ENCODE measurements around the gene MKNK1. TPM values are rescaled to one million over a fixed set of nuclear protein-coding genes. Genes with fewer than 3 reads are reported as not detected.
A peak's percentile ranks its signal among the peaks of the same experiment; 100 is the strongest.

Gene MKNK1
- total and polyA plus RNA-seq, 2 experiments from 2014 or later = 17.8 to 20.6 TPM

- peaks cover 59% of the 10 kb centered on the region for H3K27me3 ChIP-seq
- H3K79me2 ChIP-seq = no peaks in the 10 kb centered on the region
- H3K4me1 ChIP-seq (ENCODE audit: insufficient read depth) = no peaks in the 10 kb centered on the region
- WGBS (ENCODE audit: low lambda C conversion rate, missing lambda C conversion rate) = 45% methylated on average over 11 of the region's 11 CpGs
- no peaks in the 10 kb centered on the region for H3K36me3 ChIP-seq (replicated peaks; ENCODE audit: insufficient read depth, low read depth)
- no peak for DNase-seq (ENCODE audit: low spot score)
- H3K27ac ChIP-seq = no peak overlapping the region
- H3K9me2 ChIP-seq (replicated peaks; ENCODE audit: insufficient read depth) = no peaks in the 10 kb centered on the region
- H3K4me2 ChIP-seq = no peak overlapping the region
- H3K9me3 ChIP-seq (ENCODE audit: low read depth) = no peaks in the 10 kb centered on the region
- H3K4me3 ChIP-seq = no peak overlapping the region
- no peaks in the 10 kb centered on the region for H4K20me1 ChIP-seq (ENCODE audit: insufficient read depth, poor library complexity, severe bottlenecking)
- H2AFZ ChIP-seq = no peak overlapping the region
- no peak for TF ChIP-seq EZH2phosphoT487 (IDR thresholded peaks at IDR 0.05; ENCODE audit: low read depth, severe bottlenecking, unreplicated experiment)
- TF ChIP-seq, protein P1, sequence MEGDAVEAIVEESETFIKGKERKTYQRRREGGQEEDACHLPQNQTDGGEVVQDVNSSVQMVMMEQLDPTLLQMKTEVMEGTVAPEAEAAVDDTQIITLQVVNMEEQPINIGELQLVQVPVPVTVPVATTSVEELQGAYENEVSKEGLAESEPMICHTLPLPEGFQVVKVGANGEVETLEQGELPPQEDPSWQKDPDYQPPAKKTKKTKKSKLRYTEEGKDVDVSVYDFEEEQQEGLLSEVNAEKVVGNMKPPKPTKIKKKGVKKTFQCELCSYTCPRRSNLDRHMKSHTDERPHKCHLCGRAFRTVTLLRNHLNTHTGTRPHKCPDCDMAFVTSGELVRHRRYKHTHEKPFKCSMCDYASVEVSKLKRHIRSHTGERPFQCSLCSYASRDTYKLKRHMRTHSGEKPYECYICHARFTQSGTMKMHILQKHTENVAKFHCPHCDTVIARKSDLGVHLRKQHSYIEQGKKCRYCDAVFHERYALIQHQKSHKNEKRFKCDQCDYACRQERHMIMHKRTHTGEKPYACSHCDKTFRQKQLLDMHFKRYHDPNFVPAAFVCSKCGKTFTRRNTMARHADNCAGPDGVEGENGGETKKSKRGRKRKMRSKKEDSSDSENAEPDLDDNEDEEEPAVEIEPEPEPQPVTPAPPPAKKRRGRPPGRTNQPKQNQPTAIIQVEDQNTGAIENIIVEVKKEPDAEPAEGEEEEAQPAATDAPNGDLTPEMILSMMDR (IDR thresholded peaks at IDR 0.05; ENCODE audit: poor library complexity) = no peak
- no peak for TF ChIP-seq EZH2 (IDR thresholded peaks at IDR 0.05; ENCODE audit: borderline replicate concordance)
These were observed 75.6 kb downstream of the MKNK1 start for GRCh38 chr1:46528297-46528955.

- Histone ChIP-seq H3K79me2 (no peaks in the 10 kb centered on the region), H2AFZ (no peak overlapping the region), H3K4me1 (ENCODE audit: insufficient read depth) (peaks cover 4% of the 10 kb centered on the region), H3K27me3 (peaks cover 58% of the 10 kb centered on the region), H3K4me2 (no peak overlapping the region), H3K9me2 (replicated peaks; ENCODE audit: insufficient read depth) (no peaks in the 10 kb centered on the region), H3K36me3 (replicated peaks; ENCODE audit: insufficient read depth, low read depth) (no peaks in the 10 kb centered on the region), H3K4me3 (no peak overlapping the region), H3K9me3 (ENCODE audit: low read depth) (no peaks in the 10 kb centered on the region), H3K27ac (no peak overlapping the region), H4K20me1 (ENCODE audit: insufficient read depth, poor library complexity, severe bottlenecking) (no peaks in the 10 kb centered on the region)
- WGBS (ENCODE audit: low lambda C conversion rate, missing lambda C conversion rate) = 26% methylated on average over 3 of the region's 3 CpGs
- TF ChIP-seq, protein P1 (IDR thresholded peaks at IDR 0.05; ENCODE audit: poor library complexity) = peak; percentile 79
- TF ChIP-seq EZH2 (IDR thresholded peaks at IDR 0.05; ENCODE audit: borderline replicate concordance) = no peak
- peak; percentile 86 for DNase-seq (ENCODE audit: low spot score)
These were observed 76.4 kb downstream of the MKNK1 start for GRCh38 chr1:46527474-46528296.

GRCh38 chr1:46526691-46527291 lies 77.3 kb downstream of the MKNK1 start:
- no peaks in the 10 kb centered on the region for H3K9me3 ChIP-seq (ENCODE audit: low read depth)
- H2AFZ ChIP-seq = no peak overlapping the region
- TF ChIP-seq, protein P1 (IDR thresholded peaks at IDR 0.05; ENCODE audit: poor library complexity) = no peak
- no peak for TF ChIP-seq EZH2phosphoT487 (IDR thresholded peaks at IDR 0.05; ENCODE audit: low read depth, severe bottlenecking, unreplicated experiment)
- TF ChIP-seq EZH2 (IDR thresholded peaks at IDR 0.05; ENCODE audit: borderline replicate concordance) = no peak
- no peaks in the 10 kb centered on the region for H3K36me3 ChIP-seq (replicated peaks; ENCODE audit: insufficient read depth, low read depth)
- no peaks in the 10 kb centered on the region for H4K20me1 ChIP-seq (ENCODE audit: insufficient read depth, poor library complexity, severe bottlenecking)
- peaks cover 52% of the 10 kb centered on the region for H3K27me3 ChIP-seq
- no peak overlapping the region for H3K27ac ChIP-seq
- H3K79me2 ChIP-seq = no peaks in the 10 kb centered on the region
- H3K4me1 ChIP-seq (ENCODE audit: insufficient read depth) = peaks cover 9% of the 10 kb centered on the region
- no peak overlapping the region for H3K4me2 ChIP-seq
- no peak for DNase-seq (ENCODE audit: low spot score)
- whole genome bisulfite sequencing (ENCODE audit: low lambda C conversion rate, missing lambda C conversion rate) = 27% methylated on average over 12 of the region's 14 CpGs
- H3K9me2 ChIP-seq (replicated peaks; ENCODE audit: insufficient read depth) = no peaks in the 10 kb centered on the region
- no peak overlapping the region for H3K4me3 ChIP-seq
